ENCODE data around the gene SMOC1. TPM values are rescaled to one million over a fixed set of nuclear protein-coding genes. Genes with fewer than 3 reads are reported as not detected.
"Not testable (repeated sequence)": the region's sequence is repeated elsewhere in the genome, so short reads cannot be mapped to it uniquely, and the experiment has no call there.

SMOC1 gene
- total RNA-seq, 1 donor from 2014 or later = not detected

GRCh38 chr14:69900603-69901002 lies 21.4 kb downstream of the SMOC1 start:
- intact Hi-C loops (cut with micrococcal nuclease) = no loop called here

GRCh38 chr14:69901113-69901951 lies 22.1 kb downstream of the SMOC1 start:
- intact Hi-C loops (cut with micrococcal nuclease) = no loop called here

GRCh38 chr14:69903046-69903445 lies 23.8 kb downstream of the SMOC1 start:
- intact Hi-C loops (cut with micrococcal nuclease) = not testable (repeated sequence)

- intact Hi-C loops (cut with micrococcal nuclease) = no loop called here
These were observed 25.0 kb downstream of the SMOC1 start for GRCh38 chr14:69904246-69904645.

- intact Hi-C loops (cut with micrococcal nuclease) = no loop called here
These were observed 27.0 kb downstream of the SMOC1 start for GRCh38 chr14:69906201-69906600.

GRCh38 chr14:69909826-69910550 lies 30.8 kb downstream of the SMOC1 start:
- intact Hi-C loops (cut with micrococcal nuclease) = no loop called here

GRCh38 chr14:69910871-69911270 lies 31.7 kb downstream of the SMOC1 start:
- intact Hi-C loops (cut with micrococcal nuclease) = no loop called here

- intact Hi-C loops (cut with micrococcal nuclease) = no loop called here
These were observed 34.5 kb downstream of the SMOC1 start for GRCh38 chr14:69913686-69914085.

GRCh38 chr14:69916396-69916795 lies 37.2 kb downstream of the SMOC1 start:
- intact Hi-C loops (cut with micrococcal nuclease) = no loop called here

- intact Hi-C loops (cut with micrococcal nuclease) = no loop called here
These were observed 38.1 kb downstream of the SMOC1 start for GRCh38 chr14:69917287-69917686.

GRCh38 chr14:69919815-69920214 lies 40.6 kb downstream of the SMOC1 start:
- intact Hi-C loops (cut with micrococcal nuclease) = no loop called here

GRCh38 chr14:69921052-69921451 lies 41.8 kb downstream of the SMOC1 start:
- intact Hi-C loops (cut with micrococcal nuclease) = no loop called here

- intact Hi-C loops (cut with micrococcal nuclease) = no loop called here
These were observed 43.0 kb downstream of the SMOC1 start for GRCh38 chr14:69922198-69922597.

- intact Hi-C loops (cut with micrococcal nuclease) = no loop called here
These were observed 45.0 kb downstream of the SMOC1 start for GRCh38 chr14:69924201-69924600.

- intact Hi-C loops (cut with micrococcal nuclease) = no loop called here
These were observed 48.9 kb downstream of the SMOC1 start for GRCh38 chr14:69928111-69928523.

- intact Hi-C loops (cut with micrococcal nuclease) = no loop called here
These were observed 51.7 kb downstream of the SMOC1 start for GRCh38 chr14:69930780-69931379.

GRCh38 chr14:69931960-69932359 lies 52.7 kb downstream of the SMOC1 start:
- intact Hi-C loops (cut with micrococcal nuclease) = no loop called here

- intact Hi-C loops (cut with micrococcal nuclease) = no loop called here
These were observed 53.2 kb downstream of the SMOC1 start for GRCh38 chr14:69932391-69932790.

GRCh38 chr14:69933623-69934275 lies 54.5 kb downstream of the SMOC1 start:
- intact Hi-C loops (cut with micrococcal nuclease) = no loop called here

- intact Hi-C loops (cut with micrococcal nuclease) = no loop called here
These were observed 58.3 kb downstream of the SMOC1 start for GRCh38 chr14:69937367-69938081.

GRCh38 chr14:69938751-69939150 lies 59.5 kb downstream of the SMOC1 start:
- intact Hi-C loops (cut with micrococcal nuclease) = no loop called here

Data from T-helper 2 cell treated with Interferon-gamma antibody and Interleukin-4, amounts not matched to agents 100 ng/mL and 5 ng/mL, for 36 hours (primary cell).